Endothelial cell of umbilical vein (primary cell): ENCODE results near the gene TSPYL1. TPM values are rescaled to one million over a fixed set of nuclear protein-coding genes. Genes with fewer than 3 reads are reported as not detected.
"Not testable (repeated sequence)": the region's sequence is repeated elsewhere in the genome, so short reads cannot be mapped to it uniquely, and the experiment has no call there.

Source experiments
- BruUV-seq: library from RNA; stranded (reverse); fragments of 400-500 nt; replicated peaks from 2 replicates; lab custom pipeline; 2021; lab: Mats Ljungman, UMichigan
- CTCF ChIA-PET: fragments of 300-600, 350-600 bp; sonication (Branson Sonifier 250); formaldehyde crosslinking; loops from one replicate; lab custom pipeline; 2021; ENCODE audit warnings: antibody characterized with exemption, inconsistent platforms; lab: Charles Lee
- POLR2A ChIA-PET: fragments of 300-600, 350-600 bp; sonication (Branson Sonifier 250); formaldehyde crosslinking; loops from one replicate; lab custom pipeline; 2021; ENCODE audit warnings: antibody characterized with exemption, inconsistent platforms; lab: Charles Lee
- DNase-seq: peaks from one replicate; pipeline ENCODE4 v3.0.0-alpha.2; 2011; ENCODE audit warnings: low read depth, low spot score
- FAIRE-seq: peaks from 2 replicates; lab custom pipeline; 2011; peaks lifted over from hg19 to GRCh38; lab: Jason Lieb, UNC
- H2AFZ ChIP-seq: 2 replicates; pipeline ENCODE4 v1.6.0; 2012; ENCODE audit warnings: low read depth, low read length, control low read depth, inconsistent platforms
- H3K27ac ChIP-seq: 2 replicates; pipeline ENCODE4 v1.5.1; 2011; ENCODE audit warnings: low read depth, mild to moderate bottlenecking, control low read depth, low read length, moderate library complexity; ENCODE audit not compliant: insufficient read depth
- H3K27me3 ChIP-seq, 2 experiments: 2 replicates each; pipeline versions ENCODE4 v1.6.0 to v1.6.1; 2011; ENCODE audit warnings: low read length in 2 of 2, mixed read lengths in 1 of 2; ENCODE audit not compliant: control insufficient read depth in 2 of 2, insufficient read depth in 2 of 2
- H3K36me3 ChIP-seq, 2 experiments: 2 replicates in 1 of 2; 3 replicates in 1 of 2; pipeline ENCODE4 v1.5.1; 2011; ENCODE audit warnings: low read length in 2 of 2, mild to moderate bottlenecking in 1 of 2, moderate library complexity in 1 of 2; ENCODE audit not compliant: control insufficient read depth in 2 of 2, insufficient read depth in 2 of 2; ENCODE audit errors: extremely low read depth in 1 of 2
- H3K4me1 ChIP-seq: 3 replicates; pipeline ENCODE4 v1.5.1; 2011; ENCODE audit warnings: mild to moderate bottlenecking, low read length; ENCODE audit not compliant: control insufficient read depth, insufficient read depth; ENCODE audit errors: extremely low read depth
- H3K4me2 ChIP-seq: 2 replicates; pipeline ENCODE4 v1.6.1; 2011; ENCODE audit warnings: low read length, control low read depth, mixed read lengths; ENCODE audit not compliant: insufficient read depth
- H3K4me3 ChIP-seq, 3 experiments: fragments of 200-600 bp in 1 of 3; sonication (generic), shearing (Covaris generic) in 1 of 3; replicated peaks in 1 of 3; 2 replicates each; pipeline ENCODE4 v1.5.1; 2011 to 2016; ENCODE audit warnings: control low read depth in 3 of 3, low read length in 3 of 3, mild to moderate bottlenecking in 2 of 3, inconsistent platforms in 1 of 3, low read depth in 1 of 3, moderate library complexity in 1 of 3; ENCODE audit not compliant: insufficient read depth in 1 of 3
- H3K79me2 ChIP-seq: 2 replicates; pipeline ENCODE4 v1.6.0; 2012; ENCODE audit warnings: low read length, inconsistent platforms; ENCODE audit not compliant: control insufficient read depth, insufficient read depth
- H3K9ac ChIP-seq: replicated peaks from 2 replicates; pipeline ENCODE3; 2011; ENCODE audit warnings: low read length, control low read depth; ENCODE audit not compliant: insufficient read depth; ENCODE audit errors: extremely low read depth
- H3K9me1 ChIP-seq: replicated peaks from 3 replicates; pipeline ENCODE4 v1.6.0; 2011; ENCODE audit warnings: mild to moderate bottlenecking, low read length; ENCODE audit not compliant: control insufficient read depth, insufficient read depth; ENCODE audit errors: extremely low read depth
- H3K9me3 ChIP-seq: replicated peaks from 2 replicates; pipeline ENCODE4 v1.5.1; 2012; ENCODE audit warnings: low read length, inconsistent platforms; ENCODE audit not compliant: control insufficient read depth, insufficient read depth
- H4K20me1 ChIP-seq: replicated peaks from 2 replicates; pipeline ENCODE3; 2011; ENCODE audit warnings: mild to moderate bottlenecking, low read length; ENCODE audit not compliant: control insufficient read depth, insufficient read depth; ENCODE audit errors: extremely low read depth
- EZH2 ChIP-seq: IDR thresholded peaks from 2 replicates; pipeline ENCODE4 v1.6.1; 2012; ENCODE audit warnings: borderline replicate concordance, low read depth, mild to moderate bottlenecking, moderate library complexity, low read length, inconsistent platforms; ENCODE audit not compliant: severe bottlenecking
- FOS ChIP-seq: IDR thresholded peaks from 2 replicates; pipeline ENCODE4 v1.6.1; 2011; ENCODE audit warnings: mild to moderate bottlenecking, low read length, moderate library complexity, borderline replicate concordance; ENCODE audit not compliant: insufficient read depth
- MYC ChIP-seq: IDR thresholded peaks from one replicate; pipeline ENCODE4 v1.6.1; 2011; ENCODE audit warnings: mild to moderate bottlenecking, low read depth, low read length
- POLR2A ChIP-seq: IDR thresholded peaks from 2 replicates; pipeline ENCODE4 v1.6.1; 2012; ENCODE audit warnings: low read depth, mild to moderate bottlenecking, control low read depth, low read length
- POLR2AphosphoS5 ChIP-seq: IDR thresholded peaks from 2 replicates; pipeline ENCODE4 v1.6.1; 2012; ENCODE audit warnings: low read depth, mild to moderate bottlenecking, control low read depth, low read length, moderate library complexity; ENCODE audit not compliant: insufficient read depth
- dilution Hi-C: fragments of 300-500 bp; cut with MboI; formaldehyde crosslinking; loops from one replicate; pipeline ENCODE4 v1.15.0; 2019; ENCODE audit warnings: low sequenced_read_pairs; ENCODE audit not compliant: extremely low pct_ligation_motif_present
- intact Hi-C: fragments of 100-400 bp; cut with micrococcal nuclease; formaldehyde crosslinking; loops from one replicate; pipeline ENCODE4 v1.10.0; 2022
- polyA plus RNA-seq, 4 experiments: library from polyadenylated mRNA; depleted of rRNA in 3 of 4; stranded (reverse) in 3 of 4; unstranded in 1 of 4; fragments of >200 nt; gene quantifications; 2 replicates each; pipeline versions ENCODE4 v1.2.1 to v1.2.3, GENCODE V29; 2011 to 2012; ENCODE audit warnings: missing spikeins in 1 of 4
- total RNA-seq: library from RNA; stranded (reverse); gene quantifications from 2 replicates; pipeline ENCODE4 v1.2.3, GENCODE V29; 2021
- TF ChIP-seq, protein P1 (sequence below): IDR thresholded peaks from 2 replicates; pipeline ENCODE4 v1.6.1; 2011; ENCODE audit not compliant: insufficient read depth, insufficient read length
- TF ChIP-seq, protein P2 (sequence below), 2 donors: IDR thresholded peaks; 1 replicate in 1 of 2; 2 replicates in 1 of 2; pipeline ENCODE4 v1.5.1; 2011; ENCODE audit warnings: low read length in 2 of 2, mild to moderate bottlenecking in 2 of 2, moderate library complexity in 2 of 2, control low read depth in 1 of 2, inconsistent platforms in 1 of 2, low read depth in 1 of 2; ENCODE audit not compliant: insufficient read depth in 1 of 2; ENCODE audit errors: extremely low read depth in 1 of 2

Gene TSPYL1
- total and polyA plus RNA-seq, 2 donors (not counting 3 experiments of a cell fraction or from before 2014, with no cell fraction given): 32.1 to 54.5 TPM

DNA sequence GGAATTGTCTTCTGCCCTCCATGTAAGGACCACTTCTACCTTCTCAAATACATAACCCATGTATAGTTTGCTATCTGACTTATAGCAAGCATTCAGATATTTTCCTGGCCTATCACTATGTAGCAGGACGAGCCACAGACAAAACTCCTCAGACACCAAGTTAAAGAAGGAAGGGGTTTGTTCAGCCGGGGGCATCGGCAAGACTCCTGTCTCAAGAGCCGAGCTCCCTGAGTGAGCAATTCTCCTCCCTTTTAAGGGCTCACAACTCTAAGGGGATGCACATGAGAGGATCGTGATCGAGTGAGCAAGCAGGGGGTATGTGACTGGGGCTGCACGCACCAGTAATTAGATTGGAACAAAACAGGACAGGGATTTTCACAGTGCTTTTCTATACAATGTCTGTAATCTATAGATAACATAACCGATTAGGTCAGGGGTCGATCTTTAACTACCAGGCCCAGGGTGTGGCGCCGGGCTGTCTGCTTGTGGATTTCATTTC, 46.0 kb upstream of the TSPYL1 start:
- H3K4me3 ChIP-seq, H3K9me1 ChIP-seq, BruUV-seq, H3K9ac ChIP-seq, intact Hi-C loops, DNase-seq, FAIRE-seq, H3K27ac ChIP-seq, H3K9me3 ChIP-seq, H3K79me2 ChIP-seq, H4K20me1 ChIP-seq, dilution Hi-C loops, POLR2A ChIA-PET, H3K27me3 ChIP-seq, H2AFZ ChIP-seq, H3K36me3 ChIP-seq, H3K4me2 ChIP-seq: not testable (repeated sequence)
- CTCF ChIA-PET: interaction anchor here (1.0 kb wide), 1 partner anchor 9 kb away, joined by 3 read pairs; no protein-coding TSS in a partner anchor
- peaks cover 16% of the 10 kb centered on the region for H3K4me1 ChIP-seq

DNA sequence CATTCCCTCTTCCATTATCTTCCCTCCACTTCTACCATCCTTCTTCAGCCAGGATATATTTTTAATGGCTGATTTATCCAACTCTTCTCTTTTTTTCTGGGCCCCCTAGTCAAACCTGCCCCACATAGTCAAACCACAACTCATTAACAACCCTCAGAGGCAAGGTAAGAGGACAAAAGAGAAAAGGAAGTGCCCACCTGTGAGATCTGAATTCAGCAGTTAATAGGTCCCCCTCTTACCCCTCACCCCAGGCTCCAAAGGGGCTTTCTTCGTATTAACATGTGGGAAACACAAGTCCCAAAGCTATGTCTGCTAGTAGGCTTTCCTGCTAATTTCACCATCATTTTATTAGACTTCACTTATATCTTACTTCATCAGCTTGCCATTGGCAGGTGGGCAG, 44.1 kb upstream of the TSPYL1 start:
- dilution Hi-C loops: no loop called here
- H3K79me2 ChIP-seq: no peaks in the 10 kb centered on the region
- peaks cover 16% of the 10 kb centered on the region for H3K4me1 ChIP-seq
- intact Hi-C loops: no loop called here
- H3K4me2 ChIP-seq: no peak overlapping the region
- no peaks in the 10 kb centered on the region for H3K36me3 ChIP-seq
- no peaks in the 10 kb centered on the region for H3K9me3 ChIP-seq
- no peak overlapping the region for H3K9ac ChIP-seq
- ChIA-PET POLR2A (no interaction called here), CTCF (interaction anchor here (0.9 to 1.8 kb wide), 5 partner anchors 9 to 188 kb away, joined by 3 to 4 read pairs (median 4); partner anchors contain the start of gene CALHM5)
- FAIRE-seq: no peak
- no peak overlapping the region for H2AFZ ChIP-seq
- DNase-seq: no peak
- H3K27ac ChIP-seq: no peak overlapping the region
- H3K27me3 ChIP-seq: no peaks in the 10 kb centered on the region
- TF ChIP-seq MYC: no peak
- TF ChIP-seq, protein P1, sequence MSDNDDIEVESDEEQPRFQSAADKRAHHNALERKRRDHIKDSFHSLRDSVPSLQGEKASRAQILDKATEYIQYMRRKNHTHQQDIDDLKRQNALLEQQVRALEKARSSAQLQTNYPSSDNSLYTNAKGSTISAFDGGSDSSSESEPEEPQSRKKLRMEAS: no peak
- TF ChIP-seq, protein P2, sequence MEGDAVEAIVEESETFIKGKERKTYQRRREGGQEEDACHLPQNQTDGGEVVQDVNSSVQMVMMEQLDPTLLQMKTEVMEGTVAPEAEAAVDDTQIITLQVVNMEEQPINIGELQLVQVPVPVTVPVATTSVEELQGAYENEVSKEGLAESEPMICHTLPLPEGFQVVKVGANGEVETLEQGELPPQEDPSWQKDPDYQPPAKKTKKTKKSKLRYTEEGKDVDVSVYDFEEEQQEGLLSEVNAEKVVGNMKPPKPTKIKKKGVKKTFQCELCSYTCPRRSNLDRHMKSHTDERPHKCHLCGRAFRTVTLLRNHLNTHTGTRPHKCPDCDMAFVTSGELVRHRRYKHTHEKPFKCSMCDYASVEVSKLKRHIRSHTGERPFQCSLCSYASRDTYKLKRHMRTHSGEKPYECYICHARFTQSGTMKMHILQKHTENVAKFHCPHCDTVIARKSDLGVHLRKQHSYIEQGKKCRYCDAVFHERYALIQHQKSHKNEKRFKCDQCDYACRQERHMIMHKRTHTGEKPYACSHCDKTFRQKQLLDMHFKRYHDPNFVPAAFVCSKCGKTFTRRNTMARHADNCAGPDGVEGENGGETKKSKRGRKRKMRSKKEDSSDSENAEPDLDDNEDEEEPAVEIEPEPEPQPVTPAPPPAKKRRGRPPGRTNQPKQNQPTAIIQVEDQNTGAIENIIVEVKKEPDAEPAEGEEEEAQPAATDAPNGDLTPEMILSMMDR (IDR thresholded peaks at IDR 0.05; ENCODE audit: extremely low read depth in 1 of 2, insufficient read depth in 1 of 2, low read depth in 1 of 2, low read length in 2 of 2): no peak
- no peak for TF ChIP-seq POLR2AphosphoS5
- TF ChIP-seq EZH2: no peak
- TF ChIP-seq FOS: no peak
- TF ChIP-seq POLR2A: no peak
- H4K20me1 ChIP-seq: no peaks in the 10 kb centered on the region
- H3K4me3 ChIP-seq: no peak overlapping the region
- no TSS peak for BruUV-seq
- no peaks in the 10 kb centered on the region for H3K9me1 ChIP-seq

DNA sequence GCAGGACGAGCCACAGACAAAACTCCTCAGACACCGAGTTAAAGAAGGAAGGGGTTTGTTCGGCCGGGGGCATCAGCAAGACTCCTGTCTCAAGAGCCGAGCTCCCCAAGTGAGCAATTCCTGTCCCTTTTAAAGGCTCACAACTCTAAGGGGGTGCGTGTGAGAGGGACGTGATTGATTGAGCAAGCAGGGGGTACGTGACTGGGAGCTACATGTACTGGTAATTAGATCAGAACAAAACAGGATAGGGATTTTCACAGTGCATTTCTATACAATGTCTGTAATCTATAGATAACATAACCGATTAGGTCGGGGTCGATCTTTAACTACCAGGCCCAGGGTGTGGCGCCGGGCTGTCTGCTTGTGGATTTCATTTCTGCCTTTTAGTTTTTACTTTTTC, 42.2 kb upstream of the TSPYL1 start:
- dilution Hi-C loops, H3K4me3 ChIP-seq: not testable (repeated sequence)
- CTCF ChIA-PET: interaction anchor here (2.1 kb wide), 1 partner anchor 190 kb away, joined by 7 read pairs; the partner anchor contains the start of gene CALHM5

More for the DNA sequence above, 42.2 kb upstream of the TSPYL1 start:
- H3K9ac ChIP-seq, H3K9me3 ChIP-seq, H3K79me2 ChIP-seq, H3K4me1 ChIP-seq, H3K9me1 ChIP-seq, intact Hi-C loops, POLR2A ChIA-PET, BruUV-seq, H3K27me3 ChIP-seq, H4K20me1 ChIP-seq, FAIRE-seq, DNase-seq, H3K27ac ChIP-seq, H3K36me3 ChIP-seq, H2AFZ ChIP-seq, H3K4me2 ChIP-seq: not testable (repeated sequence)
